Measurements from ENCODE around the gene ARHGEF26. TPM values are rescaled to one million over a fixed set of nuclear protein-coding genes. Genes with fewer than 3 reads are reported as not detected.

ARHGEF26 gene
- total RNA-seq, 1 experiment from 2014 or later: 14.1 TPM

DNA sequence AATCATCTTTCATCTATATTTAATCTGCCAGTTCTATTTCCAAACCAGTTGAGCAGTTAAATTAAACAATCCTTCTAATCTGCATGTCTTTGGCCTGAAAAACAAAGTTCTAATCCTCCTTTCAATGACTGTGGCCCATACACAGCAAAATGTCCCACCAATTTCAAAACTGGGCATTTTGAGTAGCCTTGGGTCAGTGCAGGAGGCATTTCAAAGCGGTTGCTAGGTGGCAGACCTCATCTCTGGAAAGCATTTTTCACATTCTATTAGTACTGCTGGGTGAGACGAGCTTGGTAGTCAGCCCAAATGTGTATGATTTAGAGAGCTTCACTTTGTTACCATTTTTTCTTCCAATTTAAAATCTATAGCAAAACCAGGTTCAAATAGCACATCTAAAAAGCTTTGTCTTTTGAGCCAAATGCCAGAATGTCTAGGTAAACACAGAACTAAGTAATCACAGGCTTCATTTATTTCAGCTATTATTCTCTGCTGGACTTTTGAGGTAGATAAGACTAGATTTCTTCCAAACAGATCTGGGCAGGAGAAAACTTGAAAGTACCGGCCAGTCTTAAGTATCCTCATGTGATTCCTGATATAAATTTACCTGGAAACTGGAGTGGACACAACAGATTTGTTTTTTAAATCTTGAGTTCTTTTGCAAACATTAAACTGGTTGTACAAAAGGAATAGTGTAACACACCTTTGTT lies 8.9 kb upstream of the ARHGEF26 start (continued):
- TF ChIP-seq, protein P1, sequence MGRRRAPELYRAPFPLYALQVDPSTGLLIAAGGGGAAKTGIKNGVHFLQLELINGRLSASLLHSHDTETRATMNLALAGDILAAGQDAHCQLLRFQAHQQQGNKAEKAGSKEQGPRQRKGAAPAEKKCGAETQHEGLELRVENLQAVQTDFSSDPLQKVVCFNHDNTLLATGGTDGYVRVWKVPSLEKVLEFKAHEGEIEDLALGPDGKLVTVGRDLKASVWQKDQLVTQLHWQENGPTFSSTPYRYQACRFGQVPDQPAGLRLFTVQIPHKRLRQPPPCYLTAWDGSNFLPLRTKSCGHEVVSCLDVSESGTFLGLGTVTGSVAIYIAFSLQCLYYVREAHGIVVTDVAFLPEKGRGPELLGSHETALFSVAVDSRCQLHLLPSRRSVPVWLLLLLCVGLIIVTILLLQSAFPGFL (CRISPR knock-in tag; IDR thresholded peaks at IDR 0.05; ENCODE audit: borderline replicate concordance): no peak
- no peak for TF ChIP-seq ELF4 (CRISPR knock-in tag; IDR thresholded peaks at IDR 0.05; ENCODE audit: low read depth)
- TF ChIP-seq NR3C1 (CRISPR knock-in tag; conservative IDR thresholded peaks at IDR 0.05; ENCODE audit: low read depth): no peak
- TF ChIP-seq RELA (CRISPR knock-in tag; IDR thresholded peaks at IDR 0.05; ENCODE audit: borderline replicate concordance): no peak

DNA sequence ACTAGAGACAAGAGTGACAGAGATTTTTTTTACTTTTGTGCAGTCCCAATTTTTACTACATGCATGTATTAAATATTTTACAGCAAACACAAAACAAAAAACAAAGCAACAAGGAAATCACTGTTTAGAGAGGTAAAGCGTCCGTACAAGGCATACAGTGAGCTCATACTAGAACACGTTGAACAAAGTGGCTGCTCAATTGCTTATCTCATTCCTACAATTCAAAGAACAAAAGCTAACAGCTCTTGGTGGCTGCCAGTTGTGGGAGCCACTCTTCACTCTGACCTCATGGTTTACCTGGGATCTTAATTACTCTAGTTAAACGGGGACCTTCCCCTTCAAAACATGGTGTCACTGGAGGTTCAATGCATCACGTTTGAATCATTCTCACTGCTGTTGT lies 7.6 kb upstream of the ARHGEF26 start:
- TF ChIP-seq, protein P2, sequence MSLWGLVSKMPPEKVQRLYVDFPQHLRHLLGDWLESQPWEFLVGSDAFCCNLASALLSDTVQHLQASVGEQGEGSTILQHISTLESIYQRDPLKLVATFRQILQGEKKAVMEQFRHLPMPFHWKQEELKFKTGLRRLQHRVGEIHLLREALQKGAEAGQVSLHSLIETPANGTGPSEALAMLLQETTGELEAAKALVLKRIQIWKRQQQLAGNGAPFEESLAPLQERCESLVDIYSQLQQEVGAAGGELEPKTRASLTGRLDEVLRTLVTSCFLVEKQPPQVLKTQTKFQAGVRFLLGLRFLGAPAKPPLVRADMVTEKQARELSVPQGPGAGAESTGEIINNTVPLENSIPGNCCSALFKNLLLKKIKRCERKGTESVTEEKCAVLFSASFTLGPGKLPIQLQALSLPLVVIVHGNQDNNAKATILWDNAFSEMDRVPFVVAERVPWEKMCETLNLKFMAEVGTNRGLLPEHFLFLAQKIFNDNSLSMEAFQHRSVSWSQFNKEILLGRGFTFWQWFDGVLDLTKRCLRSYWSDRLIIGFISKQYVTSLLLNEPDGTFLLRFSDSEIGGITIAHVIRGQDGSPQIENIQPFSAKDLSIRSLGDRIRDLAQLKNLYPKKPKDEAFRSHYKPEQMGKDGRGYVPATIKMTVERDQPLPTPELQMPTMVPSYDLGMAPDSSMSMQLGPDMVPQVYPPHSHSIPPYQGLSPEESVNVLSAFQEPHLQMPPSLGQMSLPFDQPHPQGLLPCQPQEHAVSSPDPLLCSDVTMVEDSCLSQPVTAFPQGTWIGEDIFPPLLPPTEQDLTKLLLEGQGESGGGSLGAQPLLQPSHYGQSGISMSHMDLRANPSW (CRISPR knock-in tag; conservative IDR thresholded peaks at IDR 0.05; ENCODE audit: low read depth): no peak
- TF ChIP-seq, protein P3, sequence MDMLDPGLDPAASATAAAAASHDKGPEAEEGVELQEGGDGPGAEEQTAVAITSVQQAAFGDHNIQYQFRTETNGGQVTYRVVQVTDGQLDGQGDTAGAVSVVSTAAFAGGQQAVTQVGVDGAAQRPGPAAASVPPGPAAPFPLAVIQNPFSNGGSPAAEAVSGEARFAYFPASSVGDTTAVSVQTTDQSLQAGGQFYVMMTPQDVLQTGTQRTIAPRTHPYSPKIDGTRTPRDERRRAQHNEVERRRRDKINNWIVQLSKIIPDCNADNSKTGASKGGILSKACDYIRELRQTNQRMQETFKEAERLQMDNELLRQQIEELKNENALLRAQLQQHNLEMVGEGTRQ (CRISPR knock-in tag; IDR thresholded peaks at IDR 0.05): no peak
- TF ChIP-seq ZNF423 (CRISPR knock-in tag; IDR thresholded peaks at IDR 0.05): no peak
- no peaks in the 10 kb centered on the region for H3K9me3 Mint-ChIP-seq
- no peak for ATAC-seq
- no peak overlapping the region for H3K4me3 Mint-ChIP-seq
- no peak overlapping the region for H3K27ac Mint-ChIP-seq
- CTCF ChIA-PET: no interaction called here
- H3K27me3 Mint-ChIP-seq (ENCODE audit: low read depth): no peaks in the 10 kb centered on the region
- POLR2A ChIA-PET: no interaction called here
- DNase-seq (ENCODE audit: low spot score): no peak
- H3K4me1 Mint-ChIP-seq: 0 out of 2 replicates have a peak, but pooled peaks cover 2% of the 10 kb centered on the region
- no peaks in the 10 kb centered on the region for H3K36me3 Mint-ChIP-seq

DNA sequence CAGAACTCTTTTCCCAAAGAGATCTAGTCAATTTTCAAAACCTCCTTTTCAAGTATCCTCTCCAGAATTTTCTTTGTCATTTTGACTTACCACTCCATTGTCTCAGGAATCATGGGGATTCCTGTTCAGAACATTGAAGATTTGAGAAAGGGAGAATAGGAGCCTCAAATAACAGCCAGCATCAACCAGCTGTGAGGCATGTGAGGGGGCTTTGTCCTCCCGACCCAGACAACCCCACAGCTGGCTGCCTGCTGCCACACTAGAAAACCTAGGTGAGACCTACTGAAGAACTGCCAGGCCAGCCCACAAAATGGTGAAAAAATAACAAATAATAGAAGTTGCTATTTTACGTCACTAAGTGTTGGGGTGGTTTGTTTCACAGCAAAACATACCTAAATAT lies 5.9 kb upstream of the ARHGEF26 start:
- CTCF ChIA-PET: no interaction called here

More for the DNA sequence above, 5.9 kb upstream of the ARHGEF26 start:
- DNase-seq (ENCODE audit: low spot score) (no peak), ATAC-seq (no peak)
- POLR2A ChIA-PET: no interaction called here
- no peaks in the 10 kb centered on the region for H3K36me3 Mint-ChIP-seq
- no peak overlapping the region for H3K27ac Mint-ChIP-seq
- peaks cover 7% of the 10 kb centered on the region for H3K27me3 Mint-ChIP-seq (ENCODE audit: low read depth)
- no peaks in the 10 kb centered on the region for H3K9me3 Mint-ChIP-seq
- TF ChIP-seq MYBL2 (CRISPR knock-in tag; IDR thresholded peaks at IDR 0.05) (no peak), KAT7 (CRISPR knock-in tag; IDR thresholded peaks at IDR 0.05; ENCODE audit: borderline replicate concordance) (no peak), GABPB1 (CRISPR knock-in tag; IDR thresholded peaks at IDR 0.05) (no peak)
- TF ChIP-seq, protein P4, sequence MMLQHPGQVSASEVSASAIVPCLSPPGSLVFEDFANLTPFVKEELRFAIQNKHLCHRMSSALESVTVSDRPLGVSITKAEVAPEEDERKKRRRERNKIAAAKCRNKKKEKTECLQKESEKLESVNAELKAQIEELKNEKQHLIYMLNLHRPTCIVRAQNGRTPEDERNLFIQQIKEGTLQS (CRISPR knock-in tag; conservative IDR thresholded peaks at IDR 0.05): no peak
- TF ChIP-seq, protein P5, sequence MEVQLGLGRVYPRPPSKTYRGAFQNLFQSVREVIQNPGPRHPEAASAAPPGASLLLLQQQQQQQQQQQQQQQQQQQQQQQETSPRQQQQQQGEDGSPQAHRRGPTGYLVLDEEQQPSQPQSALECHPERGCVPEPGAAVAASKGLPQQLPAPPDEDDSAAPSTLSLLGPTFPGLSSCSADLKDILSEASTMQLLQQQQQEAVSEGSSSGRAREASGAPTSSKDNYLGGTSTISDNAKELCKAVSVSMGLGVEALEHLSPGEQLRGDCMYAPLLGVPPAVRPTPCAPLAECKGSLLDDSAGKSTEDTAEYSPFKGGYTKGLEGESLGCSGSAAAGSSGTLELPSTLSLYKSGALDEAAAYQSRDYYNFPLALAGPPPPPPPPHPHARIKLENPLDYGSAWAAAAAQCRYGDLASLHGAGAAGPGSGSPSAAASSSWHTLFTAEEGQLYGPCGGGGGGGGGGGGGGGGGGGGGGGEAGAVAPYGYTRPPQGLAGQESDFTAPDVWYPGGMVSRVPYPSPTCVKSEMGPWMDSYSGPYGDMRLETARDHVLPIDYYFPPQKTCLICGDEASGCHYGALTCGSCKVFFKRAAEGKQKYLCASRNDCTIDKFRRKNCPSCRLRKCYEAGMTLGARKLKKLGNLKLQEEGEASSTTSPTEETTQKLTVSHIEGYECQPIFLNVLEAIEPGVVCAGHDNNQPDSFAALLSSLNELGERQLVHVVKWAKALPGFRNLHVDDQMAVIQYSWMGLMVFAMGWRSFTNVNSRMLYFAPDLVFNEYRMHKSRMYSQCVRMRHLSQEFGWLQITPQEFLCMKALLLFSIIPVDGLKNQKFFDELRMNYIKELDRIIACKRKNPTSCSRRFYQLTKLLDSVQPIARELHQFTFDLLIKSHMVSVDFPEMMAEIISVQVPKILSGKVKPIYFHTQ (CRISPR knock-in tag; IDR thresholded peaks at IDR 0.05): no peak
- peaks cover 9% of the 10 kb centered on the region for H3K4me1 Mint-ChIP-seq
- H3K4me3 Mint-ChIP-seq: no peak overlapping the region

Measured in WTC11 (cell line).